CD4-positive, alpha-beta T cell (primary cell): Measurements from ENCODE around the gene DIP2C. TPM values are rescaled to one million over a fixed set of nuclear protein-coding genes. Genes with fewer than 3 reads are reported as not detected.
"Not testable (repeated sequence)": the region's sequence is repeated elsewhere in the genome, so short reads cannot be mapped to it uniquely, and the experiment has no call there.

ENCODE experiments used
- ATAC-seq: fragments of 200-7000 bp; cut with Tn5 transposase; one replicate; pipeline ENCODE4 v1.10.0; 2022; ENCODE audit warnings: mild to moderate bottlenecking; ENCODE audit not compliant: poor library complexity
- CTCF ChIA-PET: fragments of 350-600 bp; sonication (Branson Sonifier 250); formaldehyde crosslinking; loops from one replicate; lab custom pipeline; 2021; ENCODE audit warnings: antibody characterized with exemption, inconsistent platforms; lab: Charles Lee
- POLR2A ChIA-PET: fragments of 350-600 bp; sonication (Branson Sonifier 250); formaldehyde crosslinking; loops from one replicate; lab custom pipeline; 2021; ENCODE audit warnings: antibody characterized with exemption, inconsistent platforms; lab: Charles Lee
- DNase-seq, 14 experiments: peaks; one replicate each; pipeline ENCODE4 v3.0.0-alpha.2; 2013 to 2020; ENCODE audit warnings: mixed read lengths in 2 of 14
- H3K27ac ChIP-seq, 2 donors: one replicate each; pipeline versions ENCODE4 v1.5.1 to v1.7.0; 2013; ENCODE audit warnings: low read length in 2 of 2, low read depth in 1 of 2, mild to moderate bottlenecking in 1 of 2
- H3K27me3 ChIP-seq, 2 experiments: 1 replicate in 1 of 2; 2 replicates in 1 of 2; pipeline versions ENCODE4 v1.6.1 to v1.7.0; 2013; ENCODE audit warnings: low read length in 2 of 2, control low read depth in 1 of 2, mild to moderate bottlenecking in 1 of 2, moderate library complexity in 1 of 2; ENCODE audit not compliant: insufficient read depth in 2 of 2, control insufficient read depth in 1 of 2
- H3K36me3 ChIP-seq: one replicate; pipeline ENCODE4 v1.6.1; 2013; ENCODE audit warnings: low read length, control low read depth; ENCODE audit not compliant: insufficient read depth
- H3K4me1 ChIP-seq: one replicate; pipeline ENCODE4 v1.6.1; 2013; ENCODE audit warnings: low read length, control low read depth; ENCODE audit not compliant: insufficient read depth
- H3K4me3 ChIP-seq: one replicate; pipeline ENCODE4 v1.5.1; 2013; ENCODE audit warnings: mild to moderate bottlenecking, low read length, moderate library complexity
- H3K9me3 ChIP-seq, 2 experiments: 1 replicate in 1 of 2; 2 replicates in 1 of 2; pipeline versions ENCODE4 v1.6.1 to v1.7.0; 2013; ENCODE audit warnings: low read length in 2 of 2, mild to moderate bottlenecking in 2 of 2, control low read depth in 1 of 2, moderate library complexity in 1 of 2; ENCODE audit not compliant: control insufficient read depth in 1 of 2, insufficient read depth in 1 of 2
- H3K27ac Mint-ChIP-seq: one replicate; pipeline ENCODE4 v1.8.0; 2020; ENCODE audit warnings: mixed read lengths
- H3K27me3 Mint-ChIP-seq: one replicate; pipeline ENCODE4 v1.8.0; 2021; ENCODE audit warnings: mixed read lengths
- H3K36me3 Mint-ChIP-seq: one replicate; pipeline ENCODE4 v1.8.0; 2021; ENCODE audit warnings: low read depth, mixed read lengths
- H3K4me1 Mint-ChIP-seq: one replicate; pipeline ENCODE4 v1.8.0; 2021; ENCODE audit warnings: low read depth, mixed read lengths
- H3K4me3 Mint-ChIP-seq: one replicate; pipeline ENCODE4 v1.8.0; 2020; ENCODE audit warnings: mild to moderate bottlenecking, mixed read lengths
- H3K9me3 Mint-ChIP-seq: one replicate; pipeline ENCODE4 v1.8.0; 2020; ENCODE audit warnings: mixed read lengths
- intact Hi-C, 2 experiments: fragments of 100-400 bp; cut with DNase I in 1 of 2; cut with micrococcal nuclease in 1 of 2; formaldehyde crosslinking; loops; one replicate each; pipeline versions ENCODE4 v1.15.1 to v1.9.0; 2023 to 2025; cut with DNase I, micrococcal nuclease
- total RNA-seq, 174 experiments: library from RNA in 2 of 174; stranded (reverse) in 2 of 174; gene quantifications; one replicate each; pipeline ENCODE4 v1.2.3 and lab custom pipeline; 2021 to 2026
- TF ChIP-seq, protein P1 (sequence below): fragments of 200-600 bp; IDR thresholded peaks from one replicate; pipeline ENCODE4 v1.8.0; 2022; ENCODE audit warnings: antibody characterized with exemption, mild to moderate bottlenecking

Gene DIP2C
- total RNA-seq, 2 experiments from 2014 or later, result 4.1 TPM

DNA sequence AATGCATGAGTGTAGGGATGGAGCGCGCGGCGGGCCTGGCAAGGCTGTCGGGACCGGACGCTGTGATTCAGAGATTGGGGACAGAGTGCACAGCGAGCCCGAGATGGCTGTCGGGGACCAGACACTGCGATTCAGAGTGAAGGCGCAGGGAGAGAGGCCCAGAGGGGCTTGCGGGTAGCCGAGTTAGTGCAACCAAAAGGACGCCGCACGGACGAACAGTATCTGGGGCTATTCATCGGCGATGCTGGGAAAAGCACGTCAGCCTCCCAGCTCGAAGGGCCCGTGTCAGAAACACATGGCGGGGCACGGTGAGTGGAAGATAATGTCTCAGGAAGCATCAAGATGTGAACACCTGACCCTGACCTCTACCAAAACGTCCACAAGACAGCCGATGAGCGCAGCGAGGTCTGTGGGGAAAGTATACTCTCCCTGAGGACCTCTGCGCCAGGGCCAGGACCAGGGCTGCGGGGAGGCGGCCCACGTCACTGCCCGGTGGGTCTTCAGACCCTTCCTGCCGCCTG is 338.4 kb downstream of the DIP2C start:
- Mint-ChIP-seq H3K9me3 (no peaks in the 10 kb centered on the region), H3K27me3 (no peaks in the 10 kb centered on the region), H3K4me1 (peaks cover 21% of the 10 kb centered on the region), H3K36me3 (peaks cover 31% of the 10 kb centered on the region), H3K27ac (peak overlapping the region; percentile 78), H3K4me3 (no peak overlapping the region)
- TF ChIP-seq, protein P1, sequence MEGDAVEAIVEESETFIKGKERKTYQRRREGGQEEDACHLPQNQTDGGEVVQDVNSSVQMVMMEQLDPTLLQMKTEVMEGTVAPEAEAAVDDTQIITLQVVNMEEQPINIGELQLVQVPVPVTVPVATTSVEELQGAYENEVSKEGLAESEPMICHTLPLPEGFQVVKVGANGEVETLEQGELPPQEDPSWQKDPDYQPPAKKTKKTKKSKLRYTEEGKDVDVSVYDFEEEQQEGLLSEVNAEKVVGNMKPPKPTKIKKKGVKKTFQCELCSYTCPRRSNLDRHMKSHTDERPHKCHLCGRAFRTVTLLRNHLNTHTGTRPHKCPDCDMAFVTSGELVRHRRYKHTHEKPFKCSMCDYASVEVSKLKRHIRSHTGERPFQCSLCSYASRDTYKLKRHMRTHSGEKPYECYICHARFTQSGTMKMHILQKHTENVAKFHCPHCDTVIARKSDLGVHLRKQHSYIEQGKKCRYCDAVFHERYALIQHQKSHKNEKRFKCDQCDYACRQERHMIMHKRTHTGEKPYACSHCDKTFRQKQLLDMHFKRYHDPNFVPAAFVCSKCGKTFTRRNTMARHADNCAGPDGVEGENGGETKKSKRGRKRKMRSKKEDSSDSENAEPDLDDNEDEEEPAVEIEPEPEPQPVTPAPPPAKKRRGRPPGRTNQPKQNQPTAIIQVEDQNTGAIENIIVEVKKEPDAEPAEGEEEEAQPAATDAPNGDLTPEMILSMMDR, result no peak
- no peak for ATAC-seq
- no peak overlapping the region for H3K4me3 ChIP-seq
- DNase-seq, result no peak
- no peak overlapping the region for H3K27ac ChIP-seq
- ChIA-PET CTCF (no interaction called here), POLR2A (interaction anchor here (1.8 kb wide), 2 partner anchors 22 to 119 kb away, joined by 4 to 5 read pairs; no protein-coding TSS in a partner anchor)
- H3K9me3 ChIP-seq, result peaks cover 0 to 8% of the 10 kb centered on the region in 2 experiments
- no peaks in the 10 kb centered on the region for H3K27me3 ChIP-seq
- intact Hi-C loops, result no loop called here
- H3K4me1 ChIP-seq, result peaks cover 15% of the 10 kb centered on the region
- no peaks in the 10 kb centered on the region for H3K36me3 ChIP-seq

DNA sequence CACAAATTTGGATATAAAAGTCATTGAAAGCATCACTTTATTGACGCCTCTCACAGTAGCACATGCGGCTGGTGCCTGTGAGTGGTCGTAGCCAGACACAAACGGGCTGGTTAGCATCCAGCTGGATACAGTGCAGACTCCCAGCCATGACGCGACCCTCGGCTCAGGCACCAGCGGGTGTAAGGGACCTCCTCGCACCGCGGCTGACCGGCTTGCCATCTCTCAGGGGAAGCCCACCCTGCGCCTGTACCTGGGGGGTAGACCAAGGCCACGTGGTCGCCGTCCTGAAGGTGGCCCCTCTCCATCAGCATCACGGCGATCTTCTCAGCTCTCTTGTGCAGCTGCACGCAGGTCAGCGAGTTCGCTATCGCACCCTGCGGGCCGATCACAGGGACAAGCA is 340.4 kb downstream of the DIP2C start:
- peaks cover 15% of the 10 kb centered on the region for H3K4me1 ChIP-seq
- H3K9me3 Mint-ChIP-seq, result no peaks in the 10 kb centered on the region
- H3K36me3 Mint-ChIP-seq, result peaks cover 21% of the 10 kb centered on the region
- no peaks in the 10 kb centered on the region for H3K27me3 Mint-ChIP-seq
- TF ChIP-seq, protein P1, result no peak
- ATAC-seq (no peak), DNase-seq (no peak)
- H3K27ac ChIP-seq, result no peak overlapping the region
- H3K36me3 ChIP-seq, result no peaks in the 10 kb centered on the region
- peaks cover 0 to 8% of the 10 kb centered on the region in 2 experiments for H3K9me3 ChIP-seq
- CTCF ChIA-PET, result no interaction called here
- no peak overlapping the region for H3K27ac Mint-ChIP-seq
- no peak overlapping the region for H3K4me3 Mint-ChIP-seq
- POLR2A ChIA-PET, result no interaction called here
- intact Hi-C loops, result no loop called here
- no peaks in the 10 kb centered on the region for H3K27me3 ChIP-seq
- no peak overlapping the region for H3K4me3 ChIP-seq
- peaks cover 21% of the 10 kb centered on the region for H3K4me1 Mint-ChIP-seq

DNA sequence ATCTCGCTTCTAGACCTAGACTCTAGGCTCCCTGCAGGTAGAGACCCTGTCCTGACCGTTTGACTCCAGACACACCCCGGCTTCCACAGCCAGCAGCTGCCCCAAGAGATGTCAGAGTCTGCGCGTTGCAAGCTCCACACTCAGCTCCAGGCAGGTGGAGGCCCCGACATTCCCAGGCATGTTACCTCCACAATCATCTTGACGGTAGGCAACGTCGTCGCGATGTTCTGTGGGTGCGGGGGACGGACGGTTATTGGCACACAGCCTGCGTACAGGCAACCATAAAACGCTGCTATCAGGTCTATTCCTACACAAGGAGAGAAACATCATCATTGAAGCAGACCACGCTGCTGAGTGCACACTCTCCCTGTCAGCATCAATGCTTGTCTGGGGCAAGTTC is 341.0 kb downstream of the DIP2C start:
- Histone ChIP-seq H3K9me3 (peaks cover 0 to 8% of the 10 kb centered on the region in 2 experiments), H3K36me3 (no peaks in the 10 kb centered on the region), H3K27ac (no peak overlapping the region), H3K4me3 (no peak overlapping the region), H3K4me1 (peaks cover 15% of the 10 kb centered on the region), H3K27me3 (no peaks in the 10 kb centered on the region)
- ChIA-PET CTCF (no interaction called here), POLR2A (no interaction called here)
- ATAC-seq (no peak), DNase-seq (no peak)
- H3K36me3 Mint-ChIP-seq, result peaks cover 16% of the 10 kb centered on the region
- H3K27ac Mint-ChIP-seq, result no peak overlapping the region
- no peaks in the 10 kb centered on the region for H3K9me3 Mint-ChIP-seq
- no peaks in the 10 kb centered on the region for H3K27me3 Mint-ChIP-seq
- TF ChIP-seq, protein P1, result no peak
- peaks cover 21% of the 10 kb centered on the region for H3K4me1 Mint-ChIP-seq
- intact Hi-C loops, result no loop called here
- H3K4me3 Mint-ChIP-seq, result no peak overlapping the region

DNA sequence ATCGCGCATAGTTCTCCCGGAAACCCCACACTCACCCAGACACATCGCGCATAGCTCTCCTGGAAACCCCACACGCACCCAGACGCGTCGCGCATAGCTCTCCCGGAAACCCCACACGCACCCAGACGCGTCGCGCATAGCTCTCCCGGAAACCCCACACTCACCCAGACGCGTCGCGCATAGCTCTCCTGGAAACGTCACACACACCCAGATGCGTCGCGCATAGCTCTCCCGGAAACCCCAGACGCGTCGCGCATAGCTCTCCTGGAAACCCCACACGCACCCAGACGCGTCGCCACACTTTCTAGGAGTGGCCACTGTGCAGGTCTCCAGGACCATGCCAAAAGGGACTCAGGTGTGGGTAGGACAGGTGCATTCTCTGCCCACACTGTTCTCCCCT is 341.7 kb downstream of the DIP2C start:
- H3K27ac ChIP-seq, intact Hi-C loops, H3K9me3 ChIP-seq, H3K27me3 ChIP-seq, H3K4me3 ChIP-seq, H3K36me3 ChIP-seq, ATAC-seq, H3K27ac Mint-ChIP-seq, H3K27me3 Mint-ChIP-seq, DNase-seq, H3K9me3 Mint-ChIP-seq, H3K4me3 Mint-ChIP-seq, CTCF ChIA-PET, POLR2A ChIA-PET: not testable (repeated sequence)
- H3K4me1 ChIP-seq, result peaks cover 15% of the 10 kb centered on the region
- H3K36me3 Mint-ChIP-seq, result peaks cover 16% of the 10 kb centered on the region
- H3K4me1 Mint-ChIP-seq, result peaks cover 19% of the 10 kb centered on the region

DNA sequence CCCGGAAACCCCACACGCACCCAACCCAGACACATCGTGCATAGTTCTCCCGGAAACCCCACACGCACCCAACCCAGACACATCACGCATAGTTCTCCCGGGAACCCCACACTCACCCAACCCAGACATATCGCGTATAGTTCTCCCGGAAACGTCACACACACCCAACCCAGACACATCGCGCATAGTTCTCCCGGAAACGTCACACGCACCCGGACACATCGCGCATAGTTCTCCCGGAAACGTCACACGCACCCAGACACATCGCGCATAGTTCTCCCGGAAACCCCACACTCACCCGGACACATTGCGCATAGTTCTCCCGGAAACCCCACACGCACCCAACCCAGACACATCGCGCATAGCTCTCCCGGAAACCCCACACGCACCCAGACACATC is 342.3 kb downstream of the DIP2C start:
- intact Hi-C loops, H3K27ac ChIP-seq, H3K9me3 ChIP-seq, ATAC-seq, H3K27ac Mint-ChIP-seq, H3K9me3 Mint-ChIP-seq, DNase-seq, H3K4me3 ChIP-seq, H3K4me1 ChIP-seq, H3K36me3 ChIP-seq, CTCF ChIA-PET, POLR2A ChIA-PET, H3K27me3 Mint-ChIP-seq, H3K27me3 ChIP-seq, H3K4me3 Mint-ChIP-seq: not testable (repeated sequence)
- peaks cover 13% of the 10 kb centered on the region for H3K4me1 Mint-ChIP-seq
- H3K36me3 Mint-ChIP-seq, result peaks cover 16% of the 10 kb centered on the region
